NCI-H2029 treated with DMSO at 0.1 percent for 48 hours (cell line): ENCODE measurements around the gene TECR.
"Not testable (repeated sequence)": the region's sequence is repeated elsewhere in the genome, so short reads cannot be mapped to it uniquely, and the experiment has no call there.

Experiments used
- DNase-seq: peaks from one replicate; lab custom pipeline; 2025; lab: John Stamatoyannopoulos, UW

TECR gene

GRCh38 chr19:14585187-14585586, 55.8 kb downstream of the TECR start:
- not testable (repeated sequence) for DNase-seq

- DNase-seq: not testable (repeated sequence)
Measured at GRCh38 chr19:14589433-14589832, 60.0 kb downstream of the TECR start.

GRCh38 chr19:14595558-14595957, 66.2 kb downstream of the TECR start:
- no peak for DNase-seq

GRCh38 chr19:14599548-14600147, 70.3 kb downstream of the TECR start:
- no peak for DNase-seq

- no peak for DNase-seq
Measured at GRCh38 chr19:14603990-14604387, 74.6 kb downstream of the TECR start.

- DNase-seq: no peak
Measured at GRCh38 chr19:14606627-14607026, 77.2 kb downstream of the TECR start.

GRCh38 chr19:14611051-14611450, 81.7 kb downstream of the TECR start:
- no peak for DNase-seq

GRCh38 chr19:14612242-14612641, 82.8 kb downstream of the TECR start:
- not testable (repeated sequence) for DNase-seq

GRCh38 chr19:14612657-14613056, 83.3 kb downstream of the TECR start:
- DNase-seq: no peak

GRCh38 chr19:14613399-14614098, 84.2 kb downstream of the TECR start:
- DNase-seq: not testable (repeated sequence)

GRCh38 chr19:14614099-14614412, 84.7 kb downstream of the TECR start:
- DNase-seq: no peak
